ENCODE results near the gene LRRC10B.

DNA sequence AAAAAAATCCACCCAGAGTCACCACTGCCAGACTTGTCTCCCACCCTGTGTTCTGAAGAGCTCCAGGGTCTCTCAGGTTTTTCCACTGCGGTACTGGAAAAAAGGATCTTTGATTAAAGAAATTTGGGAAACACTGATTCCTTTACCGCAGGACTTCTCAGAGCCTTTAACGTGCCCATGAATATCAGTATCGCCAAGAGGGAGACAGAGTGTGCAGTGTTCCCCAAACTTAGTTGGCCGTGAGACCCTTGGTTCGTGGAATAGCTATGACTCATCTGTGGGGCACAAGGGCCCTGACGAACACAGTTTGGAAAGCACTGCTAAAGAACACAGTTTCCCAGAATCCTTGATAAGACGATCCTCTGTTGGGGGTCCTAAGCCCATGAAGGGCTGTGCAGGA, 40.6 kb downstream of the LRRC10B start:
- no peak for TF ChIP-seq JUN (IDR thresholded peaks at IDR 0.05; ENCODE audit: low read depth, low read length)
- TF ChIP-seq, protein P1, sequence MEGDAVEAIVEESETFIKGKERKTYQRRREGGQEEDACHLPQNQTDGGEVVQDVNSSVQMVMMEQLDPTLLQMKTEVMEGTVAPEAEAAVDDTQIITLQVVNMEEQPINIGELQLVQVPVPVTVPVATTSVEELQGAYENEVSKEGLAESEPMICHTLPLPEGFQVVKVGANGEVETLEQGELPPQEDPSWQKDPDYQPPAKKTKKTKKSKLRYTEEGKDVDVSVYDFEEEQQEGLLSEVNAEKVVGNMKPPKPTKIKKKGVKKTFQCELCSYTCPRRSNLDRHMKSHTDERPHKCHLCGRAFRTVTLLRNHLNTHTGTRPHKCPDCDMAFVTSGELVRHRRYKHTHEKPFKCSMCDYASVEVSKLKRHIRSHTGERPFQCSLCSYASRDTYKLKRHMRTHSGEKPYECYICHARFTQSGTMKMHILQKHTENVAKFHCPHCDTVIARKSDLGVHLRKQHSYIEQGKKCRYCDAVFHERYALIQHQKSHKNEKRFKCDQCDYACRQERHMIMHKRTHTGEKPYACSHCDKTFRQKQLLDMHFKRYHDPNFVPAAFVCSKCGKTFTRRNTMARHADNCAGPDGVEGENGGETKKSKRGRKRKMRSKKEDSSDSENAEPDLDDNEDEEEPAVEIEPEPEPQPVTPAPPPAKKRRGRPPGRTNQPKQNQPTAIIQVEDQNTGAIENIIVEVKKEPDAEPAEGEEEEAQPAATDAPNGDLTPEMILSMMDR (IDR thresholded peaks at IDR 0.05; ENCODE audit: control extremely low read depth in 1 of 3, insufficient read depth in 1 of 3, low read depth in 1 of 3, low read length in 3 of 3) = no peak
- TF ChIP-seq JUND (IDR thresholded peaks at IDR 0.05; ENCODE audit: low read length) = no peak
- no peak for TF ChIP-seq EZH2 (IDR thresholded peaks at IDR 0.05; ENCODE audit: low read depth, low read length, severe bottlenecking)
- TF ChIP-seq CREB1 (IDR thresholded peaks at IDR 0.05) = no peak
